NCI-H1436 (cell line): ENCODE data around the gene MED16.

ENCODE experiments used
- DNase-seq: peaks from one replicate; lab custom pipeline; 2025; lab: John Stamatoyannopoulos, UW

The MED16 gene

DNA sequence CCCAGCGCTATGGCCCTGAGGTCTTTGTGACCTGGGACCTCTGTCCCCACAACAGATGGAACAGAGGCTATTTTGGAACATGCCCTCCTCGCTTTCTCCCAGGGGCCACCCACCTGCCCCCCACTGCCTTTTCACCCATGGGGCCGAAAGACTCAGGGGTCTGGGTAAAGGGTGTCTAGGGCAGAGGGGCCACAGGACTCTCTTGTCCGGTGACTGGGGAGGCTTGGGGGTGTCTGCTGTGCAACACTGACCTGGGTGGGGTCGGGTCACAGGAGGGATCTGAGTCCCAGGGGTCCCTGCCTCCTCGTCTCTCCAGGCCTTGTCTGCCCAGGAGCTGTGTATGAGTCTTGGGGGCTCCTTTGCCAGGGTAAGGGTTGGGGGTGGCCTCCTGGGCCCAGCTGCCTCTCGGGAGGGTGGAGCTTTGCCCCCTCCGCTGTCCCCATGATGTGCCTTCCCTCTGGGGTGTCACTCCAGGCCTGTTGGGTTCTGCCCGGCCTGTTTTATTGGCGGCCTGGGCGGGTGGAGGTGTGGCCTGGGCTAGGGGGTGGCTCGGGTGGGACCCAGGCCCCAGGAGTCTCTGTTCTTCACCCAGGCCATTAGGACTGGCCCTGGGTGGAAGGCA lies 34.9 kb upstream of the MED16 start:
- no peak for DNase-seq

GRCh38 chr19:927351-927779 lies 34.4 kb upstream of the MED16 start:
- DNase-seq, result no peak

DNA sequence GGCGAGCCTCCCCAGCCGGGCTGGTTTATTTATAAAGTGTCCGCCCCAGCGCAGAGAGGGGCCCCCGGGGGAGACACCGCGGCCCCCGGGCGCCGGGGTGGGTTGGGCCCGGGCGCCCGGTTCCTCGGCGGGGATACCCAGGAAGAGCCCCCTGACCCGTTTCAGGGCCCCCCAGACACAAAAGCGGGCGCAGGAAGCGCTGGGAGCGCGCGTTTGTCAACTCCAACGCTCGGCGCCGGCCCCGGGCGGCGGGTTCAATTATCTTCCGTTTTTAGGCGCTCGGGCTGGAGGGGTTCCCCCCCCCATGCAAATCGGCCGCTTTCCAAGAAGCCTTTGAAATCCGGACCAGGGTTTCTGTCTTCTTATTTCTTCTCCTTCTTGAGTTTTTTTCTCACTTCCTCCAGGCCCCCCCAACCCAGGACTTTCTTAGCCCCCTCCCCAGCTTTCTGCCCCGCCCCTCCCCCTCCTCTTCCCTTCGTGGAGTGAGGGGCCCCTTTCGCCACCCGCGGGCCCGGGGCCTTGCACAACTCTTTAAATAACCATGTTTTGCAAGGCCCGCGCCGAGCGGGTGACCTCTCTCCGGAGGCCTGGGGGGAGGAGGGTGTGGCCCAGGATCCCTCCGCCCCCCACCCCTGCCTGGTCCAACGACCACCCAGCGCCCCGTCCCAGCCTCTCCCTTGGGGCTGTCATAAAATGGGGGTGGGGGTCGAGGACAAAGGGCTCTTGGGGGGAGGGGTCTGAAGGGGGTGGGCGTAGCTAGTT lies 33.8 kb upstream of the MED16 start:
- no peak for DNase-seq

- DNase-seq, result no peak
These were observed 33.3 kb upstream of the MED16 start for GRCh38 chr19:926323-926588.

GRCh38 chr19:925526-926322 lies 32.7 kb upstream of the MED16 start, which contains the start of gene ARID3A:
Gene ARID3A, plus strand, starts transcription at chr19:926035. Its CDS starts 3,494 bp downstream, at chr19:929529.
- peak; percentile 84 for DNase-seq

GRCh38 chr19:925087-925525 lies 32.1 kb upstream of the MED16 start:
- no peak for DNase-seq

DNA sequence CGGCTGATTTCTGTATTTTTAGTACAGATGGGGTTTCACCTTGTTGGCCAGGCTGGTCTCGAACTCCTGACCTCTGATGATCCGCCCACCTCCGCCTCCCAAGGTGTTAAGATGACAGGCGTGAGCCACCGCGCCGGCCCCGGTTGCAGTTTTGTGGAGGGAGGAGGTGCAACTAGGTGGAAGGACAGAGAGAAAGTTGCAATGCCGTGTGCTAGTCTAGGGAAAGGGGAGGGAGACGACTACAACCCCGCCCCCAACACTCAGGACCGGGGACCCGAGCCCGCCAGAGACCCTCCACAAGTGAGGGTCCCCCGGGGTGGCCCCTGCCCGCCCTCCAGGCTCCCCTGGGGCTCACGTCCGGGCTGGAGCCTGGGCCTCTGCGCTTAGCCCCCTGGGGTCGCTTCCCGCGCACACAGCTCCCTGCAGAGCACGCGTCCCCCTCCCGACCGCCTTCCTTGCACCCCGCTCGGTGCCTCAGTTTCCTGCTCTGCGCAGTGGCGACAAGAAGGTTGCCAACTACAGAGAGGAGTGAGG lies 31.6 kb upstream of the MED16 start:
- no peak for DNase-seq

GRCh38 chr19:920051-920864 lies 27.3 kb upstream of the MED16 start:
- DNase-seq, result peak; percentile 41

GRCh38 chr19:919199-920050 lies 26.4 kb upstream of the MED16 start:
- no peak for DNase-seq

DNA sequence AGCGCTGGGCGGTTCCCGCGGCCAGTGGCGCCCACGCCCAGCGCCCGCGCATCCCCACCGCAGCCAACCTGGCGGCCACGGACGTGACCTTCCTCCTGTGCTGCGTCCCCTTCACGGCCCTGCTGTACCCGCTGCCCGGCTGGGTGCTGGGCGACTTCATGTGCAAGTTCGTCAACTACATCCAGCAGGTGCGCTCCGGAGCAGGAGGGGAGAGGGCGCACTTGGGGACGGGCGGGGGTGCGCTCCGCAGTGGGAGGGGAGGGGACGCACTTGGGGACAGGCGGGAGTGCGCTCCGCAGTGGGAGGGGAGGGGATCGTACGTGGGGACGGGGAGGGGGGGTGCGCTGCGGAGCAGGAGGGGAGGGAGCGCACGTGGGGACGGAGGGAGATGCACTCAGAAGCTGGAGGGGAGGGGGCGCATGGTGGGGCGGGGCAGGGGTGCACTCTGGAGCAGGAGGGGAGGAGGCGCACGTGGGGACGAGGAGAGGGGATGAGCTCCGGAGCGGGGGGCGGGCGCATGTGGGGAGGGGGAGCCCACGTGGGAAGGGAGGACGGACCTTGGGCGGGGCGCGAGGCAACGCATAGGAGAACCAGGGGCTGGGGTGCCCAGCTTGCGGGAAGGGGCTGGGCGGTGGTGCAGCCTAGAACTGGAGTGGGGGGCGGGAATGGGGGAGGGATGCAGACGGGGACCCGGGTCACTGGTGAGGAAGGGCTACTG lies 25.7 kb upstream of the MED16 start:
- no peak for DNase-seq

- DNase-seq, result no peak
These were observed 25.1 kb upstream of the MED16 start for GRCh38 chr19:918152-918437.

DNA sequence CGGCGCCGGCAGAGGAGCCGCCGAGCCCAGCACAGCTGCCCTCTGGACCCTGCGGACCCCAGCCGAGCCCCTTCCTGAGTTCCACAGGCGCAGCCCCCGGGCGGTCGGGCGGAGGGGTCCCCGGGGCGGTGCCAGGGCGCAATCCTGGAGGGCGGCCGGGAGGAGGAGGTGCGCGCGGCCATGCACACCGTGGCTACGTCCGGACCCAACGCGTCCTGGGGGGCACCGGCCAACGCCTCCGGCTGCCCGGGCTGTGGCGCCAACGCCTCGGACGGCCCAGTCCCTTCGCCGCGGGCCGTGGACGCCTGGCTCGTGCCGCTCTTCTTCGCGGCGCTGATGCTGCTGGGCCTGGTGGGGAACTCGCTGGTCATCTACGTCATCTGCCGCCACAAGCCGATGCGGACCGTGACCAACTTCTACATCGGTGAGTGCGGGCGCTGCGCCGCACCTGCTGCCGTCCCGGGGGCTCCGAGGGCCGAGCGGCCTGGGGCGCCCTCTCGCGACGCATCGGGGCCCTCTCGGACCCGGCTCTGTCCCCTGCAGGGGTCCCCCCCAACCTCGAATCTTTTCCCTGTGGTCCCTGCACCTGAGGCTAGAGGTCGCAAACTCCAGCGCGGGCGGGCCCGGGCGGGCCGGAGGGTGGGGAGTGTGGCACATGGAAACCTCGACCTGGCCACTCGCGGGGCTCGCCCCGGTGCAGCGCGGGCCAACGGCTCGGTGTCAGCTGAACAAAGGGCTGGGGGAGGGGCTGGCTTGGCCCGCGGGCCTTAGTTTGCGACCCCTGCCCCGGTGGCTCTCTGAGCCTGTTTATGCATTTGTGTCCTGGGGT lies 24.6 kb upstream of the MED16 start, which contains the start of gene KISS1R:
Gene KISS1R (plus strand): TSS at position 11 of the 829 bp plus-strand sequence. CDS start 170 bp downstream, at position 181.
- DNase-seq, result no peak

- DNase-seq, result no peak
These were observed 23.8 kb upstream of the MED16 start for GRCh38 chr19:916645-917322.

- peak; percentile 40 for DNase-seq
These were observed 20.2 kb upstream of the MED16 start, which contains the start of gene R3HDM4 for GRCh38 chr19:913080-913748. Gene R3HDM4, minus strand, starts transcription at chr19:913219. Its CDS starts 62 bp downstream, at chr19:913157.

DNA sequence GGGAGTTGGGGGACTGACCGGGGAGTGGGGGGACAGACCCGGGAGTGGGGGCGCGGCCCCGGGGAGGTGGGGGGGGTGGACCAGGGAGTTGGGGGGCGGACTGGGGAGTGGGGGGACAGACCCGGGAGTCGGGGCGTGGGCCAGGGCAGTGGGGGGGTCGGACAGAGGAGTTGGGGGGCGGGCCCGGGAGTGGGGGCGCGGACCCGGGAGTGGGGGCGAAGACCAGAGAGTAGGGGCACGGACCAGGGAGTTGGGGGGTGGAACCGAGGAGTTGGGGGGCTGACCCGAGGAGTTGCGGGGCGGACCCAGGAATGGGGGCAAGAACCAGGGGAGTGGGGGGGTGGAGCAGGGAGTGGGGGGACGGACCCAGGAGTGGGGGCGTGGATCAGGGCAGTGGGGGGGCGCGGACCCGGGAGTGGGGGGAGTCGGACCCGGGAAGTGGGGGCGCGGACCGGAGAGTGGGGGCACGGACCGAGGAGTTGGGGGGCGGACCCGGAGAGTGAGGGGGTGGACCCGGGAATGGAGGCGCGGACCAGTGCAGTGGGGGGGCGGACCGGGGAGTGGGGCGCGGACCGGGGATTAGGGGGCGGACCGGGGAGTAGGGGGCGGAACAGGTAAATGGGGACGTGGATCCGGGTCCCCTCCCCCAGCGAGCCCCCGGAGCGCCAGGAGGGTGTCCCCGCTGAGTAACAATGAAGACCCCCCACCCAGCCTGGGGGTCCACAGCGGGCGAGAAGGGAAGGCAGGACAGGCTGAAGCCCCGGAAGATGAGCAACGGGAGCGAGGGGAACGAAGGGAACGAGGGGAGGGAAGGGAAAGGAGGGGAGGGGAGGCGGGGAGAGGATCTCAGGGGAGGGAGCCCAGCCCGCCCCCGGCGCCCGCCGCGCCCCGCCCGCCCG lies 19.4 kb upstream of the MED16 start:
- no peak for DNase-seq

GRCh38 chr19:911197-912033 lies 18.4 kb upstream of the MED16 start:
- no peak for DNase-seq
